HG03196 (cell line): ENCODE measurements around the gene LCP1.
A peak's percentile ranks its signal among the peaks of the same experiment; 100 is the strongest.

Source experiments
- ATAC-seq: cut with Tn5 transposase; IDR thresholded peaks from one replicate; pipeline ENCODE4 v1.9.1; 2021; ENCODE audit not compliant: unreplicated experiment

LCP1 gene

GRCh38 chr13:46129955-46130618 is 51.9 kb downstream of the LCP1 start:
- no peak for ATAC-seq

GRCh38 chr13:46129124-46129523 is 52.9 kb downstream of the LCP1 start:
- ATAC-seq = no peak

GRCh38 chr13:46127358-46128023 is 54.5 kb downstream of the LCP1 start:
- no peak for ATAC-seq

- ATAC-seq = peak; percentile 65
These were observed 55.2 kb downstream of the LCP1 start for GRCh38 chr13:46126552-46127357.

- ATAC-seq = no peak
These were observed 55.9 kb downstream of the LCP1 start for GRCh38 chr13:46126056-46126455.

GRCh38 chr13:46124967-46125933 is 56.7 kb downstream of the LCP1 start:
- ATAC-seq = no peak

- no peak for ATAC-seq
These were observed 57.4 kb downstream of the LCP1 start for GRCh38 chr13:46124531-46124966.

GRCh38 chr13:46122304-46122703 is 59.7 kb downstream of the LCP1 start:
- no peak for ATAC-seq

- no peak for ATAC-seq
These were observed 60.3 kb downstream of the LCP1 start for GRCh38 chr13:46121597-46122163.

- ATAC-seq = no peak
These were observed 60.9 kb downstream of the LCP1 start for GRCh38 chr13:46121033-46121432.

GRCh38 chr13:46119883-46120614 is 61.9 kb downstream of the LCP1 start:
- ATAC-seq = no peak

- no peak for ATAC-seq
These were observed 65.1 kb downstream of the LCP1 start for GRCh38 chr13:46116653-46117502.

GRCh38 chr13:46114613-46115012 is 67.4 kb downstream of the LCP1 start:
- ATAC-seq = no peak

- no peak for ATAC-seq
These were observed 68.4 kb downstream of the LCP1 start for GRCh38 chr13:46113596-46113995.

- no peak for ATAC-seq
These were observed 70.8 kb downstream of the LCP1 start for GRCh38 chr13:46111151-46111550.

GRCh38 chr13:46109451-46109850 is 72.5 kb downstream of the LCP1 start:
- no peak for ATAC-seq

GRCh38 chr13:46106839-46107371 is 75.1 kb downstream of the LCP1 start:
- ATAC-seq = no peak

GRCh38 chr13:46104868-46105267 is 77.1 kb downstream of the LCP1 start, which contains the start of gene CPB2:
CPB2 (minus strand) TSS chr13:46105033; CDS start chr13:46105009, 24 bp downstream.
- ATAC-seq = no peak
